ENCODE measurements around the gene C19orf81.
A peak's percentile ranks its signal among the peaks of the same experiment; 100 is the strongest.

C19orf81 gene

DNA sequence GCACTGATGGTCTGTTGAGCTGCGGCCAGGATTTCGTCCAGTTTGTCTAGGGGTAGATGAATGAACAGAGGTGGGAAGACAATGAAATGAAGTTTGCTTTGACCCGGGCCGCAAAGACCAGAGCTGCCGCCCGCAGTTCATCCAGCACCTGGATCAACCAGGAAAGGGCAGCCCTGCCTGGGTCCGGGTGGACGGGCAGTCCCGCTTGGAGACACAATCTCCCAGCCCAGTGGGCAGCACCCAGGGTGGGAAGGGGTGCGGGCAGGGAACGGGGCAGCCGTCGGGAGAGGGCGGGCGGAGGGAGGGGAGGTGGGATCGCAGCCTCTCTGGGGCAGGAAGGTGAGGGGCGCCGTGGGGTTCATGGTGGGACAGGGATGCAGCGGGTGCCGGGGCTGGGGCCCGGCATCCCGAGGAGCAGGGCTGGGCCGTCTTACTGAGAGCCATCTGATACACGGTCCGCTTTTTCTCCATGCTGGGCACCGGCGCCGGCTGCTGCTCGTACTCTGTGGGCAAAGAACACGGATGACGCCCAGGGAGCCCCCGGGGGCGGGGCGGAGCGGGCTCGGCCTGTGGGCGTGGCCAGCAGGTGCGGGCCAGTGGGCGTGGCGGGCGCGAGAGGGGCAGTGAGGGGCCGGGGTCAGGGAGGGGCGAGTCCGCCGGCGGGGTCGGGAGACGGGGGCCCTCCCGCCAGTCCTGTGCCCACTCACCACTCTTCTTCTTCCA, 37.2 kb downstream of the C19orf81 start:
- DNase-seq: no peak

DNA sequence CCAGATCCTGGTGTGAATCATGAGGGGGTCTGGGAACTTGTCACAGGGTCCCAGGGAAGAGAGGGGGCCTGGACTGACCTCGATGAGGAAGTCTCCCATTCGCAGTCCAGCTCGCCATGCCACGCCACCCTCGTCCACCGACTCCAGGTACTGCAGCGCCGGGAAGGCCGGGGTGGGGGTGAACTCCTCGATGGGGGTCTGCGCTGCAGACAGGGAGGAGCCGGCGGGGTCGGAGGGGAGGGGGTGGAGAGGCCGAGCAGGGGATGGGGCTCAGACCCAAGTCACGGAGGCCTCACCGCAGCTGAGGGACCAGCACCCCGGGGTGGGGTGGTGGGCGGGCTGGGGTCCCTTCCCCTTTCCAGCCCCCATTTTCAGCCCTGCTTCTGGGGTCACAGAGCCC, 39.5 kb downstream of the C19orf81 start:
- no peak for DNase-seq

DNA sequence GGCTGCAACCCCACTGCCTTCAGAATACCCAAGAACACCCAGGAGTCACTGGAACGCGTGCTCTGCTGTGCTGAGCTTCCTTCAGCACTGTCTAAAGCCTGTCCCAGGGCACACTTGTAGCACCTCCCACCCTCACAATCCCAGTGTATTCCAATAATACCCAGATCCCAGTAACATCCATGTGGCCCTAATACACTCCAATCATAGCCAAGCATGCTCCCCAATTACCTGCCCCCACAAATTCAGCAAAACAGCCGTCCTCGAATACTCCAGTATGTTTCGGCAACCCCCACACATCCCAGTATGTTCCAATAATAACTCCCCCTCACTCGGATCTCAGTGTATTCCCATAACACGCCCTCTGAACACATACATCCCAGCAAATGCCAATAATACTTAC, 41.2 kb downstream of the C19orf81 start:
- no peak for DNase-seq

DNA sequence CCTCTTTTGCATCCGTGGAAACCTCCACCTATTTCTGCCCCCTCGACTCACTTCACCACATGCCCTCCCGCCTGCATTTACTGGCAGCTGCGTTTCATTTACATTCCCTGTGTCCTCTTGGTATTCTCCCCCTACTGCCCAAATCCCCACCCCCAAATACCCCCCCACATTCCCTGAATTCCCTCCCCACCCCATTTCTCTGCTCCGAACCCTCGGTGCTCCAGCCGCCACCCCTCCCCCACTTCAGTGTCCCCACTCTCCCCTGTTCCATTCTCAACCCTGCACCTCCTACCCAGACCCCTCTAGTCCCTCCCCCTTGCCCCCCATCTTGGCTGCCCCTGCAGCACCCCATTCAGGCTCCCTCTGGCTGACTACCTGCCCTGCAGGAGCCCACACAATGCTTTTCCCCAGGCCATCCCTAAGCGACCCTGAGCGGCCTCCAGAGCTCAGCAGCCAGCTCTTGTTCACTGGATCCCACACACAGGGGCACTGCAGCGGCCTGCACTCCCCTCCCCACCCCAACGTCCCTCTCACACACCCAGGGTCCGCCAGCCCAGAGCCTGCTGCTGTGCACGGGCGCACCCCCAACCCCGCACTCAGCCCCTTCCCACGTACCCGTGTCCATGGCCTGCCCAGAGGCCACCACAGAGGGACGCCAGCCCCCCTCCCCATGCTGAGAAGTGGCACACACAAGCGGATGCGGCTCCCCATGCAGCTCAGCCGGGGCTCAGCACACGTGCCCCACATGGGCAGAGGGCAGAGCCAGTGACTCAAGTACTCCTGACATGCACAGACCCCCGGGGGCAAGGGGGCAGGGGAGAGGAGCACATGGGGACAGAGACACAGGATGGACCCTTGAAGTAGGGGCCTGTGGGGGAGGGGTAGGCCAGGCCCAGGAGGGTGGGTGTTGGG, 44.1 kb downstream of the C19orf81 start:
- peak in 2 of 3 experiments; percentile 24 for DNase-seq

DNA sequence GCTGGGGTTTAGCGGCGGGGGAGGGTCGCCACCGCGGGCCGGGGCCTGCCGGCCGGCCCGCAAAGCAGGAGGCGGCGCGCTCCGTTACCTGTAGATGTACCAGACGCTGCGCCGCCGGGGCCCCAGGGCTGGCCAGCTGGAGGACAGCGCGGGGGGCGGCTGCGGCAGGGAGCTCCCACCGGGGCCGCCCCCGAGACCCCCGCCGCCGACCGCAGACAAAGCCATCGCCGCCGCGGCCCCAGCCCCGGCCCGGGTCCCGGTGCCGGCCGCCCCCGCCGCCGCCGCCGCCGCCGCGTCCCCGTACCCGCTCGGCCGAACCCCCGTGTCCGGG, 45.5 kb downstream of the C19orf81 start:
- DNase-seq: peak in 2 of 3 experiments; percentile 13 to 33

DNA sequence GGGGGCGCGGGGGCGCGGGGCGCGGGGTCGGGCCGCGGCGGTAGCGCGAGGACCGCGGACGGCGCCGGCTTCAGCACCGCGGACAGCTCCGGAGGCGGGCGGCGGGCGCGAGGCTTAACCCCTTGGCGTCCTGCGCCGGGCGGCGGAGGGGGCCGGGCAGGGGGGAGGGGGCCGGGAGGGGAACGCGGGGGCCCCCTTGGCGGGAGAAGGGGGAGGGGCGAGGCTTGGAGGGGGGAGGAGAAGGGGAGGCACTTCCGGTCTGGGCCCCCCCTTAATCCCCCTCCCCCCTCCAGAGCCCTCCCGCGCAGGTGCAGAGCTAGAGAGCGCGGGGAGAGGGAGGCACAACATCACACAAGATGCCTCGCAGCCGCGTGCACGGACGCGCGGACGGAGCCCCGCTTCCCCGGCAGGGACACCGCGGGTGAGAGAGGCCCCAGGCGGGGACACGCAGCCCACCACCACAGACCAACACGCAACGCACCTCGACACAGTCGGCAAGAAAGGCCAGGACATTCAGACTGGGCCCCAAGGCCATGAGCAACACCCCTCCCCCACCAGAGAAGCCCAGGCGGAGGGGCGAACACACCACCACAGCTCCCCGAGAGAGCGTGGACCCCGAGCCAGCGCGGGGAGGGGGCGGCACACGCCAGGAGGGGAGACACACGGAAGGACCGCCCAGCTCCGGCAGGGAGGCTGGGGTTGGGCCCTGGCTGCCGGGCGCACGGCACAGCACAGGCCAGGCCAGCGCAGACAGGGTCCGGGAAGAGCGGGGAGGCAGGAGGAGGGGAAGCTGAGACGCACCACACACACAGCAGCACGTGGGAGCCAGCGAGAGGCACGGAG, 46.2 kb downstream of the C19orf81 start:
- DNase-seq: peak in 2 of 3 experiments; percentile 81 to 89

DNA sequence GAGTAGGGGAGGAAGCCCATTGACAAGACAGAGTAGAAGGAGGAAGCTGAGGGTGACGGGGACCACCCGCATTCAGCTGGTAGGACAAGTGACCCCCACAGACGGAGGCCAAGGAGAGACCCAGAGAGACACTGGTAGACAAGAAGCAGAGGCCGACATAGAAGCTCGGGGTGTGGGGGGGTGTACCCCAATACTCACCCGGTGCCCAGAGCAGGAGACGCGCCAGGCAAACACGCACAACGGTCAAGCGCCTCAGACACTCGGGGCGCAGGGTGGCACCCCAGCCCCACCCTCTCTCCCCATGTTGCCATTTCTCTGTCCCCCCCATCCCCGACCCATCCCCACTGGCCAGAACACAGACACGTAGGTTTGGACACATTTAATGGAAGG, 46.8 kb downstream of the C19orf81 start:
- no peak for DNase-seq

DNA sequence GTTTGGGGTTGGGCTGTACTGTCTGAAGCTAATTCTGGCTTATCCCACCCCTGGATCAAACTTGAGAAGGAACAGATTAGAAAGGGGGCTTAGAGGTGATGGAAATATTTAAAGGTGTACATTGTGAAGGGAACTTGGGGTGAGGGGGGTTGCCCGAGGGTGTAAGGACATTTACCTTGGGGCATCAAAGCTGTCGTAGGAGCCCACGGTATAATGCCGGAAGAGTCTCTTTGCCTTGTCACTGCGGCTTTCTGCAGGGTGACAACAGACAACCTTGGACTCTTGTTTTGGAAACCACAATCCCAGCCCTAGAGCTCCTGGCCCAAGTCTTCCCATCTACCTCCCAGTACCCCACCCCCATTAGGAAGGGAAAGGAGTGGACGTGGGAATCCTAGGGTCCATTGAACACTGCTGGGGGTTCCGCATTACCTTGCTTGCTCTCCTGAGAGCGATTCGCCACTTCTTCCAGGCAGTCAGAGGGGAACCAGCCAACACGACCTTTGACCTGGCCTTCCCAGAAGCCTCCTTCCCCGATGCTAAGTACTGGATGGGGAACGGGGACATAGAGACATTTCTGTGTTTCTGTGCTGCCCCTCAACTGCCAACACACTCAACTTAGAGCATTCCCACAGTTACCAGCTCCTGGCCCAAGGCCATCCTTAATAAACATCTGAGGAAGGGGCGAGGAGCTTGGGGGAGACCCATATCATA, 48.3 kb downstream of the C19orf81 start:
- no peak for DNase-seq

DNA sequence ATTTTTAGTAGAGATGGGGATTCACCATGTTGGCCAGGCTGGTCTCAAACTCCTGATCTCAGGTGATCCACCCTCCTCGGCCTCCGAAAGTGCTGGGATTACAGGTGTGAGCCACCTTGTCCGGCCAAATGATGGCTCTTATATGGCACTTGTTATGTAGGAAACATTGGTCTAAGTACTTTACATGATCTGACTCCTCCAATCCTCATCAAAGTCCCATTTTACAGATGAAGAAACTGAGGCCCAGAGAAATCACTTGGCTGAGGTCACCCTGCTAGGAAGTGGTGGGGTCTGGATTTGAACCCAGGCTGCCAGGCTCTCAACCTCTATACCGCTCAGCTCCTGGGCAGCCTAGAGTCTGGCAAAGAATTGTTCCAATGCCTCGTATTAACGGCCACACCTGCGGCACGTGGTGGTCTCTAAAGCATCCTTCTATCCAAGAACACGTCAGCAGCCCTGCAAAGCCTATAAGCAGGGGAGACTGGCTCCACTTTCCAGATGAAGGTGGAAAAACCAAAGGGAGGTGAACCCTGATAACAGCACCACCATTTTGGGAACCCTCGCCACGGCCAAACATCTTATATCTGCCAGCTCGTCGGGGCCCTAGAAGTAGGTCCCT, 52.2 kb downstream of the C19orf81 start:
- no peak for DNase-seq

DNA sequence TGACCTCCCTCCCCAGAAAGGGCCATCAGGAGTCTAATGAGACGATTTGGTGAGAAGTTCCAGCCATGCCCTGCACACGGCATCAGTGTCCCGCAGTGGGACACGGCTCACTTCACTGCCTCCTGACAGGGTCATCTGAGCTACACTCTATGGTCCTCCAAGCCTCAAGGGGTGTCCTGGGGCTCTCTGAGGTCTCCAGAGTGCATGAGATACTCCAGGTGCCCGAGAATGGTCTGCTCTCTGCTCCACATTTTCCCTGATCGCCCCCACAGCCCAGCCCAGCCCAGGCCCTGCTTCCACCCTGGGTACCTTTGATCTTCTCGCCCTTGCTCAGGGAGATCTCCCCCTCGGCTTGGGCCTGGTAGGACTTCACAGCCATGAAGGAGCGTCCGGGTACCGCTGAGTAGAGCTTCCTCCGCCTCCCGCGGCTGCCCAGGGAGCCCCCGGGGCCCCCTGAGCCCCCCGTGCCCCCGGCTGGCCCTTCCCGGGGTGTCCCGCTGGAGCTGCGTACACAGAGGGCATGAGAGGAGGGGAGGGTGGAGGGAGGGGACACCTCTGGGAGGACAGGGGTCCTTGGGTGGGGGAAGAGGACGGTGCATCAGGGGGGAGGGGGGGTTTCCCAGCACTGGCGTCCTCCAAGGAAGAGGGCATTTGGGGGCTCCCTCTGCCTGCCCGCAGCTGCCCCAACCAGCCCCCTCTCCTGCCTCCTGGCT, 53.1 kb downstream of the C19orf81 start:
- DNase-seq: no peak

DNA sequence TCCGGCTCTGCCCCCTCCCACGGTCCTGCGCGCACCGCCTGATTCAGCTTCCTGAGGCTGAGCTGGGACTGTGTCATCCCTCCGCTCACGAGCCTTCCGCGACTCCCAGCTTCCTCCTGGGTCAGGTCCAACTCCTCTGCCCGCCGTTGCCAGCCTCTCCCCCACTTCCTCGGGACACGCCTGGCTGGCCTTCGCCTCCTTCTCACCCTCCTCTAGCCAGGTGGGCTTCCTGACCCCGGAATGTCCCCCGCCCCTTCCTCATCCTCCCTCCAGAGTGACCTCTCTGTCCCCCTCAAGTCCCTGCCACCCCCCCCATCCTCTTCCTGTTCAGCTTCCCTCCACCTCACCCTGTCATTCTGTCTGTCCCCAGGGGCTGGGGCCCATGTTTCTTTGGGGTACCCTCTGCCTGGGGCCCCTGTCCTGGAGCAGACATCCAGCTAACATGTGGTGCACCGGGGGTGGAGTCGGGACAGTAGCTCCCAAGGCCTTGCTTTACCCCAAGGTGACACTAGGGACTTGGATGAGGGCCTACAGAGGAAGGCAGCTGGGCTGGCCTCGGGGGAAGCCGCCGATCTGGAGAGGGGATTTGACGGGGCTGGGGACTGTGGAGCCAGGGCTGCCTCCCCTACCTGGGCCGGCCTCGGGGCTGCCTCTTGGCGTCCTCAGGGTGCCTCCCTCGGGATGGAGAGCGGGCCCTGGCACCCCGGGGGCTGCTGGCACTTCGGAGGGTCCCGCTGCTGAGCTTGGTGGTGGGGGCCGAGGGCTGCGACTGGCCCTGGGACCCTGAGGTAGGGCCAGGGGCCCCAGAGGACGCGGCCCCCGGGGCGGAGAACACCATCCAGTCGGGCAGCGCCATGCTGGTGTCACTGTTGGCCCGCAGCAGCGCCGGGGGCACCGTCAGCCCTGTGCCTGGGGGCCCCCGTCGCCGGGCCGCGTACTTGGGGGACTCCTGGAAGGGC, 53.9 kb downstream of the C19orf81 start:
- DNase-seq: peak in 2 of 3 experiments; percentile 13 to 23

DNA sequence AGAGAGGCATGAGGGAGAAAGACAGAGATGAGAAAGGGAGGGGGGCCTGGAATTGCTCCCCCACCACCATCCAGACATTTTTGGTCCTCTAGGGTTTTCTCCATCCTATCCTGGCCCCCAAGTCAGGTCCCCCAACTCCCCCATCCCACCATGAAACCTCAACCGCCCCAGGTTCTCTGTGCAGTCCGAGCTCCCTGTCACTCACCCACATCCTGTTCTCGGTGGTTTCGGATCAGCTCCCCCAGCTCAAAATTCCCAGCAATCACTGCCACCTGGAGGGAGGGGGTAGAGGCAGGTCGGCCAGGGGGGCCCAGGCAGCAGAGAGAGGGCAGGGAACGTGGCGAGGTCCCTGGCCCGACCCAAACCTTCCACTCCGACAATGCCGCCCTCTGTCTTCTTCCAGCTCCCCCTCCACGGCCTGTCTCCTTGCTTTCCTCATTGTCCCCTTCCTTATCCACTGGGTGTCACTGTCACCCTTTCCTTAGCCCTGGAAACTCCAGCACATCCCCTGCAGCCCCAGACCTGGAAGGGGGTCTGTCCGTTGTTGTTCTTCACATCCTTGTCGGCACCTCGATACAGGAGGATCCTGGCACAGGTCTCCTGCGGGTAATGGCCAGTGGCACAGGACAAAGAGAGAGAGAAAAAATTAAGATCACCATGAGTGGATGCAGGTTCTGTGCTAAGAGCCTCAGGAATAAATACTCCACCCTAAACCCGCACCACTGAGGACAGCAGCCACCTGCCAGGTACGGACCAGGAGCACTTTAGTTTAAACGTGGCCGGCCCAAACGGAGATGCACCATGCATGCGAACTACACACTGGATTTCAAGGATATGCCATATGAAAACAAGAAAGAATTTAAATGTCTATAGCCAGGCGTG, 54.9 kb downstream of the C19orf81 start:
- DNase-seq: peak in 2 of 3 experiments; percentile 65 to 78

DNA sequence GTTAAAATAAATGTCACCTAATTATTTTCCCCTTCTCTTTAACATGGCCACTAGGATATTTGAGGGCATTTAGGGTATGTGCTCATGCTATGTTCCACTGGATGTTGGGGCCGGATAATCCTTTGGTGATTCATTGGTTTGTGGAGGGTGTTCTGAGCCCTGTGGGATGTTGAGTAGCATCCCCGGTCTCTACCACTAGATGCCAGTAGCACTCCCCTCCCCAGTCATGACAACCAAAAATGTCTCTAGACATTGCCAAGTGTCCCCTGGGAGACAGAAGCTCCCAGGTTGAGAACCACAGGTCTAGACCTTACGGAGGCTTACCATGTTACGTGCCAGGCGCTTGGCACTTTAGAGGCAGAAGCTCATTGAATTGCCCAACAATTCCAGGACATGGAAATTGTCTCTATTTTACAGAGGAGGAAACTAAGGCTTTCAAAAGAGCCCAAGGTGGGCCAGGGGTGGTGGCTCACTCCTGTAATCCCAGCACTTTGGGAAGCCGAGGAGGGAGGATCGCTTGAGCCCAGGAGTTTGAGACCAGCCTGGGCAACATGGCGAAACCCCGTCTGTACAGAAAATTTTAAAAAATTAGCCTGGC, 56.3 kb downstream of the C19orf81 start:
- peak in 2 of 3 experiments; percentile 26 to 73 for DNase-seq

DNA sequence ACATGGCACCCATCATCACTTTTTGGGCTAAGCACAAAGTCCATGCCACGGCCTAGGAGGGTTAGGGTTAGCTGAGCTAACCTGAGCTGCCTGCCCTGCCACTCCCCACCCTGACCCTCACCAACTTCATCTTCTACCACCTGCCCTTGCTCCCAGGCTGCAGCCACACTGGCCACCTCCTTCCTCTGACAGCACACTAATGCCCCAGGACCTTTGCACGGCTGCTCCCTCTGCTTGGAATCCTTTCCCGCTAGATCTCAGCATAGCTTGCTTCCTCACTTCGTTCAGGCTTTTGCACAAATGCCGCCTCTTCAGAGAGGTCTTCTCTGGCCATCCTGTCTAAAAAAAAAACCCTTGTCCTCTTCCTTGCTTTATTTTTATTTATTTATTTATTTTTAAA, 57.1 kb downstream of the C19orf81 start:
- no peak for DNase-seq

DNA sequence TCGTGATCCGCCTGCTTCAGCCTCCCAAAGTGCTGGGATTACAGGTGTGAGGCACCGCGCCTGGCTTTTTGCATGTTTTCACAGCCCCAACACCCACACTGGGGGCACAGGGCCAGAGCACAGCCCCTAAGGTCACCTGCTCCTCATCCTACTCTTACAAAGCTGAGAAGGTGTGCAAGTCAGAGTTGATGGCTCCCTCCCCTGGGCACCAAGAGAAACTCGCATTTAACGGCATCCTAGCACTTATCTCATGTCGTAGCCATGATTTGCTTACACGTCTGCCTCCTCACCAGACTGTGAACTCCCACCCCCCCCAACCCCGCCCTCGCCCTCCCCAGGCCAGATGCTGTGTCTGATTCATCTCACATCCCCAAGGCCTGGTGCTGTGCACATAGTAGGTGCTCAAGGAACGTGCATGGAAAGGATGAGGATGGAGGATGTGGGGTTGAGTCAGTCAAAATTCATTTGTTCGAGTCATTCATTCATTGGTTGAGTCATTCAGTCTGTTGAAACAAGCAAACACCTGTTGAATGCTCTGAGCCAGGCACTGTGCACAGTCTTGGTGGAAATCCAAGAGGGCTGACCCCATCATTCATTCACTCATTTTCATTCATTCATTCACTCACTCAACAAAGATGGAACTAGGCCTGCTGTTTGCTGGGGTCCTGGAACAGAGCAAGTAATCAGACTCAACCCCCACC, 59.1 kb downstream of the C19orf81 start:
- DNase-seq: peak in 1 of 3 experiments; percentile 3

All from NCI-H1417 (cell line).